Measurements from ENCODE around the gene SDHAF1. TPM values are rescaled to one million over a fixed set of nuclear protein-coding genes. Genes with fewer than 3 reads are reported as not detected.

The SDHAF1 gene
- total RNA-seq, 1 experiment from 2014 or later: 16.0 TPM

GRCh38 chr19:36006955-36007354, 12.0 kb downstream of the SDHAF1 start:
- Histone ChIP-seq H3T11ph (ENCODE audit: low read length) (no peak overlapping the region), H3K4me2 (ENCODE audit: insufficient read depth, insufficient read length, low read length) (no peak overlapping the region), H4K91ac (ENCODE audit: insufficient read length, low read depth, low read length) (no peak overlapping the region), H4K5ac (ENCODE audit: insufficient read length, low read depth, low read length) (no peak overlapping the region), H3K18ac (ENCODE audit: insufficient read length, low read depth, low read length) (no peak overlapping the region), H3K23ac (ENCODE audit: insufficient read length, low read depth, low read length) (no peak overlapping the region), H3K4ac (ENCODE audit: low read depth, low read length) (no peak overlapping the region), H3K27me3 (ENCODE audit: insufficient read depth, low read length) (no peaks in the 10 kb centered on the region), H4K20me1 (ENCODE audit: control insufficient read depth, insufficient read depth, insufficient read length) (no peaks in the 10 kb centered on the region), H2BK20ac (ENCODE audit: low read depth, low read length, poor library complexity, severe bottlenecking) (no peak overlapping the region), H3K79me1 (ENCODE audit: insufficient read depth, low read depth, low read length, poor library complexity, severe bottlenecking) (no peaks in the 10 kb centered on the region), H3K56ac (ENCODE audit: insufficient read length, low read depth, low read length) (no peak overlapping the region), H3K79me2 (ENCODE audit: insufficient read depth, low read length) (no peaks in the 10 kb centered on the region), H2BK12ac (ENCODE audit: insufficient read length, low read depth, low read length) (no peak overlapping the region), H3K14ac (ENCODE audit: insufficient read depth, low read length) (no peak overlapping the region), H2BK120ac (ENCODE audit: low read depth, low read length, poor library complexity, severe bottlenecking) (no peak overlapping the region), H2AFZ (ENCODE audit: low read length) (no peak overlapping the region), H2BK15ac (ENCODE audit: low read depth, low read length) (no peak overlapping the region), H2BK5ac (ENCODE audit: insufficient read length, low read length) (no peak overlapping the region), H2AK5ac (ENCODE audit: insufficient read length, low read length) (no peak overlapping the region), H3K27ac (ENCODE audit: insufficient read length, low read depth, low read length) (no peak overlapping the region), H3K9me3 (ENCODE audit: control insufficient read depth, low read depth, low read length) (no peaks in the 10 kb centered on the region), H3K9ac (ENCODE audit: extremely low read depth, insufficient read length, low read length) (no peak overlapping the region), H3K23me2 (ENCODE audit: insufficient read length, low read depth, low read length, poor library complexity, severe bottlenecking) (peaks cover 14% of the 10 kb centered on the region), H4K8ac (replicated peaks; ENCODE audit: insufficient read length, low read depth, low read length) (no peak overlapping the region), H3K4me1 (ENCODE audit: insufficient read depth, low read length) (no peaks in the 10 kb centered on the region)
- WGBS (ENCODE audit: extremely low coverage, insufficient read length, low lambda C conversion rate): no CpG with 5 or more reads among the region's 5 CpGs
- Mint-ChIP-seq H3K27ac (no peak overlapping the region), H3K36me3 (ENCODE audit: insufficient read depth in 1 of 3, low read depth in 3 of 3) (peaks cover 9 to 35% (median 32%) of the 10 kb centered on the region in 3 experiments), H3K4me1 (peaks cover 18 to 21% of the 10 kb centered on the region in 2 experiments), H3K9me3 (no peaks in the 10 kb centered on the region; a peak in 2 of 5 replicates), H3K27me3 (ENCODE audit: low read depth) (peaks cover 1% of the 10 kb centered on the region; the same call in 1 of the 2 replicates), H3K4me3 (peak overlapping the region in 1 of 2 experiments; percentile 63; a peak in 3 of 5 replicates)
- TF ChIP-seq CTCF (conservative IDR thresholded peaks at IDR 0.05): no peak
- no peak for DNase-seq

All from H9 (cell line).